Measurements from ENCODE around the gene C17orf78. TPM values are rescaled to one million over a fixed set of nuclear protein-coding genes. Genes with fewer than 3 reads are reported as not detected.

Gene C17orf78
- total and polyA plus RNA-seq, 12 donors, result not detected

- 2 to 5% (median 4%) methylated on average over 4 of the region's 4 CpGs for WGBS, 4 donors
- H3K36me3 ChIP-seq (replicated peaks in 1 of 2), result no peaks in the 10 kb centered on the region
- TF ChIP-seq POLR2A (IDR thresholded peaks at IDR 0.05), result no peak
- TF ChIP-seq, protein P1, sequence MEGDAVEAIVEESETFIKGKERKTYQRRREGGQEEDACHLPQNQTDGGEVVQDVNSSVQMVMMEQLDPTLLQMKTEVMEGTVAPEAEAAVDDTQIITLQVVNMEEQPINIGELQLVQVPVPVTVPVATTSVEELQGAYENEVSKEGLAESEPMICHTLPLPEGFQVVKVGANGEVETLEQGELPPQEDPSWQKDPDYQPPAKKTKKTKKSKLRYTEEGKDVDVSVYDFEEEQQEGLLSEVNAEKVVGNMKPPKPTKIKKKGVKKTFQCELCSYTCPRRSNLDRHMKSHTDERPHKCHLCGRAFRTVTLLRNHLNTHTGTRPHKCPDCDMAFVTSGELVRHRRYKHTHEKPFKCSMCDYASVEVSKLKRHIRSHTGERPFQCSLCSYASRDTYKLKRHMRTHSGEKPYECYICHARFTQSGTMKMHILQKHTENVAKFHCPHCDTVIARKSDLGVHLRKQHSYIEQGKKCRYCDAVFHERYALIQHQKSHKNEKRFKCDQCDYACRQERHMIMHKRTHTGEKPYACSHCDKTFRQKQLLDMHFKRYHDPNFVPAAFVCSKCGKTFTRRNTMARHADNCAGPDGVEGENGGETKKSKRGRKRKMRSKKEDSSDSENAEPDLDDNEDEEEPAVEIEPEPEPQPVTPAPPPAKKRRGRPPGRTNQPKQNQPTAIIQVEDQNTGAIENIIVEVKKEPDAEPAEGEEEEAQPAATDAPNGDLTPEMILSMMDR (IDR thresholded peaks at IDR 0.05), result peak; percentile 94 to 100 (median 98)
- H3K4me1 ChIP-seq (replicated peaks in 1 of 2), result no peaks in the 10 kb centered on the region
- H3K27ac ChIP-seq, result no peak overlapping the region
- no peak overlapping the region for H3K4me3 ChIP-seq
- H3K9me3 ChIP-seq (replicated peaks in 1 of 3), result no peaks in the 10 kb centered on the region
- peak; percentile 66 to 90 (median 71) for DNase-seq
- intact Hi-C loops (cut with DNase I), result no loop called here
- H3K27me3 ChIP-seq, result no peaks in the 10 kb centered on the region
These were observed 2.1 kb upstream of the C17orf78 start for GRCh38 chr17:37373530-37374159.

DNA sequence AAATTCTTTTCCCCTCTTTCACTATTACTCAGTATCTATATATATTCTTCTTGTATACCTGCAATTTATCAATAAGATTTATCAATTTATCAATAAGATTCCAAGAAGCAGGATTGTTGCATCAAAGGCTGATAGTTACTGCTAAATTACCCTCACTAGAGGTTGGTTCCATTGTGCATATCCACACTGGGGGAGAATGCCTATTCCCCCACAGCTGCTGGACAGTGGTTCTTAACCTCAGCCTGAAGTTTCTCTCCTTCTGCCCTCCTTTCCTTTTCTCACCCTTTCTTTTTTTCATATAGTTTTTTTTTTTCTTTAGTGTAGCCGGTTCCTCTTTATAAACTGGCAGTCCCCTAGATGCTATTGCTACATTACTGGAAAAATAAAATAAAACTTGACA is 6.3 kb downstream of the C17orf78 start:
- TF ChIP-seq, protein P1 (IDR thresholded peaks at IDR 0.05), result no peak
- no peak for TF ChIP-seq POLR2A (IDR thresholded peaks at IDR 0.05)
- Histone ChIP-seq H3K27me3 (no peaks in the 10 kb centered on the region), H3K4me3 (no peak overlapping the region), H3K27ac (no peak overlapping the region), H3K36me3 (replicated peaks in 1 of 2) (no peaks in the 10 kb centered on the region), H3K9me3 (replicated peaks in 1 of 3) (no peaks in the 10 kb centered on the region), H3K4me1 (replicated peaks in 1 of 2) (no peaks in the 10 kb centered on the region)
- no peak for DNase-seq
- intact Hi-C loops (cut with DNase I), result no loop called here
- WGBS, 4 donors, result 93 to 100% (median 97%) methylated on average over 1 of the region's 1 CpG

DNA sequence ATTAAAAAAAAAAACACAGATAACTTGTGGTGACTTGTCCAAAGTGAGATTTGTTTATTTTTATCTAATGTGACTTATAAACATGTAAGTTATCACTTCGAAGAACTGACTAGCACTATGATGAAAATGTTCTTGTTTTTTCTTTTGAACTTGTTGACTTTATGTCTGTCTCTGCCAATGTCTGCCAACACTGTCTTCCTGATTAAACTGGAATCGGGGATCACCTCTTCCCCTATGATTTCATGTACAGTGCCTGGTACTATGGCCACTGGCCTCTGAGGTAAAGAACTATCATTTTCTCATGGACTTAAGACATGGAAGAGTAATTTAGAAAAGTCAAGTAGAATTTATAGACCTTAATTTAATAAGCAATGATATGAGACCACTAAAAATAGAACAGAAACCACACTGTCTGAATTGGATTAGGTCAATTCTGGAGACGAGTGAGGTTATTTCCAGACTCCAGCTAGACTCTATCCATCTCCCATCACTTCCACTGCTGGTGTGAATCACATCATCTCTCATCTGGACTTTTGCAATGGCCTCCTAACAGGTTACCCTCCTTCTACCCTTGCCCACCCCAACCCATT is 8.9 kb downstream of the C17orf78 start:
- H3K4me1 ChIP-seq (replicated peaks in 1 of 2), result no peaks in the 10 kb centered on the region
- H3K36me3 ChIP-seq (replicated peaks in 1 of 2), result no peaks in the 10 kb centered on the region
- intact Hi-C loops (cut with DNase I), result no loop called here
- TF ChIP-seq, protein P1 (IDR thresholded peaks at IDR 0.05), result no peak
- TF ChIP-seq POLR2A (IDR thresholded peaks at IDR 0.05), result no peak
- DNase-seq, result no peak
- H3K4me3 ChIP-seq, result no peak overlapping the region
- H3K9me3 ChIP-seq (replicated peaks in 1 of 3), result no peaks in the 10 kb centered on the region
- no peaks in the 10 kb centered on the region for H3K27me3 ChIP-seq
- WGBS, 4 donors, result 73 to 83% (median 76%) methylated on average over 3 of the region's 3 CpGs
- no peak overlapping the region for H3K27ac ChIP-seq

DNA sequence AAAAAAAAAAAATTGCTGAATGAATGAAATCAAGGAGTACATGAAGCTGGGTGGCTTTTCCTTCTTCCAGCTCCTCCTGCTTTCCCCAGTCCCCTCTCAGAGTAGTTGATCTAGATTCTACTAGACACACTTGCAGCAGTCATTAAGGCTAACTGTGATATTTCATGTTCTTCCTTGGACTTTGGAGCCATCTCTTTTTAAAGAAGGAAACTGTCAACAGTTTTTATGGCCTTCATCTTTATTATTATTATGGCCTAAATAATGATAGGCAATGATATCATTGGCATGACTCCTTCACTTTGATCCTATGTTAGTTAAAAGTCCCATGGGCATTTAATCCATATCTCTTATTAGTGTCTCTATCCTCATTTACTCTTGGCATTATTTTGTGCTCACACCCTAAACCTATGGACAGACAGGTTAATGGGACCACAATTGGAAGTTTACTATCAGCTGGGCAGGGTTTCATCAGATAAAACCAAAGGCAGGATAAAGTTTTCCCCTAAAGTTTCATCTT is 9.7 kb downstream of the C17orf78 start:
- DNase-seq, result no peak
- H3K27me3 ChIP-seq, result no peaks in the 10 kb centered on the region
- H3K4me1 ChIP-seq (replicated peaks in 1 of 2), result no peaks in the 10 kb centered on the region
- H3K4me3 ChIP-seq, result no peak overlapping the region
- H3K9me3 ChIP-seq (replicated peaks in 1 of 3), result no peaks in the 10 kb centered on the region
- no peaks in the 10 kb centered on the region for H3K36me3 ChIP-seq (replicated peaks in 1 of 2)
- TF ChIP-seq POLR2A (IDR thresholded peaks at IDR 0.05), result no peak
- TF ChIP-seq, protein P1 (IDR thresholded peaks at IDR 0.05), result no peak
- intact Hi-C loops (cut with DNase I), result no loop called here
- H3K27ac ChIP-seq, result no peak overlapping the region
